WTC11 (cell line): Measurements from ENCODE around the gene CROCC. TPM values are rescaled to one million over a fixed set of nuclear protein-coding genes. Genes with fewer than 3 reads are reported as not detected.

Experiments
- EMX1 ChIP-seq: fragments of 250-450 bp; sonication (Bioruptor Pico); IDR thresholded peaks from 2 replicates; pipeline ENCODE4 v1.8.0; 2021; ENCODE audit warnings: mild to moderate bottlenecking
- ESRRA ChIP-seq: sonication (generic); formaldehyde crosslinking; IDR thresholded peaks from 2 replicates; pipeline ENCODE4 v1.8.1; 2022; ENCODE audit warnings: mild to moderate bottlenecking, missing genetic modification reagents, borderline replicate concordance
- FOXJ3 ChIP-seq: sonication (generic); formaldehyde crosslinking; IDR thresholded peaks from 2 replicates; pipeline ENCODE4 v1.9.0; 2021; ENCODE audit warnings: missing genetic modification reagents, mild to moderate bottlenecking, borderline replicate concordance
- FOXK1 ChIP-seq: sonication (generic); formaldehyde crosslinking; IDR thresholded peaks from 2 replicates; pipeline ENCODE4 v1.8.0; 2022; ENCODE audit warnings: mild to moderate bottlenecking, moderate library complexity, missing genetic modification reagents
- GRHL2 ChIP-seq: fragments of 250-450 bp; sonication (Bioruptor Pico); IDR thresholded peaks from 2 replicates; pipeline ENCODE4 v1.8.0; 2022; ENCODE audit warnings: mild to moderate bottlenecking, moderate library complexity; ENCODE audit not compliant: insufficient replicate concordance, severe bottlenecking
- MYBL2 ChIP-seq: sonication (generic); formaldehyde crosslinking; IDR thresholded peaks from 2 replicates; pipeline ENCODE4 v1.8.1; 2023; ENCODE audit warnings: mild to moderate bottlenecking, moderate library complexity, missing genetic modification reagents
- NR2C2 ChIP-seq: sonication (generic); formaldehyde crosslinking; IDR thresholded peaks from 2 replicates; pipeline ENCODE4 v1.8.0; 2022; ENCODE audit warnings: mild to moderate bottlenecking, missing genetic modification reagents
- PRRX2 ChIP-seq: fragments of 250-450 bp; sonication (Bioruptor Pico); IDR thresholded peaks from 2 replicates; pipeline ENCODE4 v1.8.0; 2021; ENCODE audit warnings: mild to moderate bottlenecking
- RORB ChIP-seq: fragments of 250-450 bp; sonication (Bioruptor Pico); IDR thresholded peaks from 2 replicates; pipeline ENCODE4 v1.9.0; 2021; ENCODE audit warnings: mild to moderate bottlenecking
- SMAD4 ChIP-seq: sonication (generic); formaldehyde crosslinking; IDR thresholded peaks from 2 replicates; pipeline ENCODE4 v1.8.0; 2022; ENCODE audit warnings: mild to moderate bottlenecking, missing genetic modification reagents
- ZNF232 ChIP-seq: sonication (generic); formaldehyde crosslinking; IDR thresholded peaks from 2 replicates; pipeline ENCODE4 v1.8.0; 2022; ENCODE audit warnings: mild to moderate bottlenecking, missing genetic modification reagents
- ZNF263 ChIP-seq: sonication (generic); formaldehyde crosslinking; IDR thresholded peaks from 2 replicates; pipeline ENCODE4 v1.8.1; 2022; ENCODE audit warnings: low read depth, mild to moderate bottlenecking, moderate library complexity, missing genetic modification reagents
- ZNF423 ChIP-seq: fragments of 250-450 bp; sonication (Bioruptor Pico); IDR thresholded peaks from 2 replicates; pipeline ENCODE4 v2.1.2; 2022; ENCODE audit warnings: mild to moderate bottlenecking, moderate library complexity
- total RNA-seq: library from RNA; stranded (reverse); gene quantifications from 3 replicates; pipeline ENCODE4 v1.2.3, GENCODE V29; 2021
- TF ChIP-seq, protein P1 (sequence below): sonication (generic); formaldehyde crosslinking; IDR thresholded peaks from 2 replicates; pipeline ENCODE4 v1.8.1; 2022; ENCODE audit warnings: missing genetic modification reagents, borderline replicate concordance
- TF ChIP-seq, protein P2 (sequence below): fragments of 250-450 bp; sonication (Bioruptor Pico); IDR thresholded peaks from 2 replicates; pipeline ENCODE4 v1.8.0; 2021; ENCODE audit warnings: mild to moderate bottlenecking
- TF ChIP-seq, protein P3 (sequence below): fragments of 250-450 bp; sonication (Bioruptor Pico); IDR thresholded peaks from 2 replicates; pipeline ENCODE4 v2.1.2; 2022; ENCODE audit warnings: mild to moderate bottlenecking, moderate library complexity
- TF ChIP-seq, protein P4 (sequence below): sonication (generic); formaldehyde crosslinking; IDR thresholded peaks from 2 replicates; pipeline ENCODE4 v1.8.1; 2023; ENCODE audit warnings: mild to moderate bottlenecking, missing genetic modification reagents, borderline replicate concordance
- TF ChIP-seq, protein P5 (sequence below): sonication (generic); formaldehyde crosslinking; IDR thresholded peaks from 2 replicates; pipeline ENCODE4 v1.8.0; 2022; ENCODE audit warnings: mild to moderate bottlenecking, missing genetic modification reagents
- TF ChIP-seq, protein P6 (sequence below): fragments of 250-450 bp; sonication (Bioruptor Pico); conservative IDR thresholded peaks from 2 replicates; pipeline ENCODE4 v1.9.0; 2021; ENCODE audit warnings: mild to moderate bottlenecking
- TF ChIP-seq, protein P7 (sequence below): sonication (generic); formaldehyde crosslinking; IDR thresholded peaks from 2 replicates; pipeline ENCODE4 v1.8.0; 2023; ENCODE audit warnings: mild to moderate bottlenecking, missing genetic modification reagents
- TF ChIP-seq, protein P8 (sequence below): fragments of 250-450 bp; sonication (Bioruptor Pico); IDR thresholded peaks from 2 replicates; pipeline ENCODE4 v1.9.0; 2021; ENCODE audit warnings: moderate library complexity, mild to moderate bottlenecking, inconsistent platforms, borderline replicate concordance

Gene CROCC
- total RNA-seq, 1 experiment from 2014 or later: 75.6 TPM

DNA sequence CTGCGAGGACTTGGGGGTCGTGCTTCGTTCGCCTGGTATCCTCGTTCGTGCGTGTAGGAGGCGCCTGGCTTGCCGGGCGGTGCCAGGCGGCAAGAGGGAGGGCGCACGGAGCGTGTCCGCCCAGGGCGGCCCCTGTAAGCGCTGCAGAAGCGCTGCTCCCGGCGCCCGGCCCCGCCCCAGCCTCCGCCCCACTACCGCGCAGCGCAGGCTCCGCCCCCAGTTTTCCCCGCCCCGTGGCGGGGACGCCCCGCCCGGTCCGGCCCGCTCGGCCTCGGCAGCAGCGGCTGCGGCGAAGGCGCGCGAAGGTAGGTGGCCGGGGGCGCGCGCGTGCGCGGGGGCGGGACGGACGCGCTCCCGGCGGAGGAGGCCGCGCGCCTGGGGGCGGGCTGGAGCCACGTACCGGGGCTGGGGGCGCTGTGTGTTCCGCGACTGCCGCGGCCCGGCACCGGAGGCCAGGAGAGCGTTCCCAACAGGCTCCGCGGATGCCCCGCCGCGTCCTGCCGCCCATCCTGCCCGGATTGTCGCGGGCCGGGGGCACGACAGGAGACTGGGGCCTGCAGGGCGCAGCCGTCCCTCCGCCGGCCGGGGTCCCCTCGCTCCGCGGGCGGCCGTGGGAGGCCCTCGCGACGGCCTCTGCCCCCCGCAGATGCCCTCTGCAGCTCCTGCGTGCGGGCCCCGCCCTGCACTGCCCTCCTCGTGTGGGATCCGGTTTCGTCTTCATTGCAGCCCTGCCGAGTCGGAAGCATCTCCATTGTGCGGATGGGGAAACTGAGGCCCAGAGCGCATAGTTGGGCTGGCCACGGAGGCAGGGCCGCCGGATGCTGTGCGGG, 7.7 kb upstream of the CROCC start (continued):
- TF ChIP-seq, protein P1, sequence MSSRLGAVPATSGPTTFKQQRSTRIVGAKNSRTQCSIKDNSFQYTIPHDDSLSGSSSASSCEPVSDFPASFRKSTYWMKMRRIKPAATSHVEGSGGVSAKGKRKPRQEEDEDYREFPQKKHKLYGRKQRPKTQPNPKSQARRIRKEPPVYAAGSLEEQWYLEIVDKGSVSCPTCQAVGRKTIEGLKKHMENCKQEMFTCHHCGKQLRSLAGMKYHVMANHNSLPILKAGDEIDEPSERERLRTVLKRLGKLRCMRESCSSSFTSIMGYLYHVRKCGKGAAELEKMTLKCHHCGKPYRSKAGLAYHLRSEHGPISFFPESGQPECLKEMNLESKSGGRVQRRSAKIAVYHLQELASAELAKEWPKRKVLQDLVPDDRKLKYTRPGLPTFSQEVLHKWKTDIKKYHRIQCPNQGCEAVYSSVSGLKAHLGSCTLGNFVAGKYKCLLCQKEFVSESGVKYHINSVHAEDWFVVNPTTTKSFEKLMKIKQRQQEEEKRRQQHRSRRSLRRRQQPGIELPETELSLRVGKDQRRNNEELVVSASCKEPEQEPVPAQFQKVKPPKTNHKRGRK (CRISPR knock-in tag): no peak
- TF ChIP-seq NR2C2 (CRISPR knock-in tag) (no peak), EMX1 (CRISPR knock-in tag) (no peak), FOXJ3 (no peak), FOXK1 (CRISPR knock-in tag) (no peak; the same call in 1 of the 2 replicates), GRHL2 (CRISPR knock-in tag) (no peak), ZNF263 (CRISPR knock-in tag) (no peak), MYBL2 (0 out of 2 replicates have a peak, but pooled peaks have one; percentile 22), ZNF423 (no peak; the same call in 1 of the 2 replicates), SMAD4 (CRISPR knock-in tag) (no peak), ZNF232 (CRISPR knock-in tag) (peak; percentile 76), ESRRA (CRISPR knock-in tag) (no peak), RORB (CRISPR knock-in tag) (no peak), PRRX2 (no peak)
- TF ChIP-seq, protein P2, sequence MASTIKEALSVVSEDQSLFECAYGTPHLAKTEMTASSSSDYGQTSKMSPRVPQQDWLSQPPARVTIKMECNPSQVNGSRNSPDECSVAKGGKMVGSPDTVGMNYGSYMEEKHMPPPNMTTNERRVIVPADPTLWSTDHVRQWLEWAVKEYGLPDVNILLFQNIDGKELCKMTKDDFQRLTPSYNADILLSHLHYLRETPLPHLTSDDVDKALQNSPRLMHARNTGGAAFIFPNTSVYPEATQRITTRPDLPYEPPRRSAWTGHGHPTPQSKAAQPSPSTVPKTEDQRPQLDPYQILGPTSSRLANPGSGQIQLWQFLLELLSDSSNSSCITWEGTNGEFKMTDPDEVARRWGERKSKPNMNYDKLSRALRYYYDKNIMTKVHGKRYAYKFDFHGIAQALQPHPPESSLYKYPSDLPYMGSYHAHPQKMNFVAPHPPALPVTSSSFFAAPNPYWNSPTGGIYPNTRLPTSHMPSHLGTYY (CRISPR knock-in tag): no peak
- TF ChIP-seq, protein P3, sequence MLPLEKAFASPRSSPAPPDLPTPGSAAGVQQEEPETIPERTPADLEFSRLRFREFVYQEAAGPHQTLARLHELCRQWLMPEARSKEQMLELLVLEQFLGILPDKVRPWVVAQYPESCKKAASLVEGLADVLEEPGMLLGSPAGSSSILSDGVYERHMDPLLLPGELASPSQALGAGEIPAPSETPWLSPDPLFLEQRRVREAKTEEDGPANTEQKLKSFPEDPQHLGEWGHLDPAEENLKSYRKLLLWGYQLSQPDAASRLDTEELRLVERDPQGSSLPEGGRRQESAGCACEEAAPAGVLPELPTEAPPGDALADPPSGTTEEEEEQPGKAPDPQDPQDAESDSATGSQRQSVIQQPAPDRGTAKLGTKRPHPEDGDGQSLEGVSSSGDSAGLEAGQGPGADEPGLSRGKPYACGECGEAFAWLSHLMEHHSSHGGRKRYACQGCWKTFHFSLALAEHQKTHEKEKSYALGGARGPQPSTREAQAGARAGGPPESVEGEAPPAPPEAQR: no peak
- TF ChIP-seq, protein P4, sequence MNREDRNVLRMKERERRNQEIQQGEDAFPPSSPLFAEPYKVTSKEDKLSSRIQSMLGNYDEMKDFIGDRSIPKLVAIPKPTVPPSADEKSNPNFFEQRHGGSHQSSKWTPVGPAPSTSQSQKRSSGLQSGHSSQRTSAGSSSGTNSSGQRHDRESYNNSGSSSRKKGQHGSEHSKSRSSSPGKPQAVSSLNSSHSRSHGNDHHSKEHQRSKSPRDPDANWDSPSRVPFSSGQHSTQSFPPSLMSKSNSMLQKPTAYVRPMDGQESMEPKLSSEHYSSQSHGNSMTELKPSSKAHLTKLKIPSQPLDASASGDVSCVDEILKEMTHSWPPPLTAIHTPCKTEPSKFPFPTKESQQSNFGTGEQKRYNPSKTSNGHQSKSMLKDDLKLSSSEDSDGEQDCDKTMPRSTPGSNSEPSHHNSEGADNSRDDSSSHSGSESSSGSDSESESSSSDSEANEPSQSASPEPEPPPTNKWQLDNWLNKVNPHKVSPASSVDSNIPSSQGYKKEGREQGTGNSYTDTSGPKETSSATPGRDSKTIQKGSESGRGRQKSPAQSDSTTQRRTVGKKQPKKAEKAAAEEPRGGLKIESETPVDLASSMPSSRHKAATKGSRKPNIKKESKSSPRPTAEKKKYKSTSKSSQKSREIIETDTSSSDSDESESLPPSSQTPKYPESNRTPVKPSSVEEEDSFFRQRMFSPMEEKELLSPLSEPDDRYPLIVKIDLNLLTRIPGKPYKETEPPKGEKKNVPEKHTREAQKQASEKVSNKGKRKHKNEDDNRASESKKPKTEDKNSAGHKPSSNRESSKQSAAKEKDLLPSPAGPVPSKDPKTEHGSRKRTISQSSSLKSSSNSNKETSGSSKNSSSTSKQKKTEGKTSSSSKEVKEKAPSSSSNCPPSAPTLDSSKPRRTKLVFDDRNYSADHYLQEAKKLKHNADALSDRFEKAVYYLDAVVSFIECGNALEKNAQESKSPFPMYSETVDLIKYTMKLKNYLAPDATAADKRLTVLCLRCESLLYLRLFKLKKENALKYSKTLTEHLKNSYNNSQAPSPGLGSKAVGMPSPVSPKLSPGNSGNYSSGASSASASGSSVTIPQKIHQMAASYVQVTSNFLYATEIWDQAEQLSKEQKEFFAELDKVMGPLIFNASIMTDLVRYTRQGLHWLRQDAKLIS (CRISPR knock-in tag): no peak
- TF ChIP-seq, protein P5, sequence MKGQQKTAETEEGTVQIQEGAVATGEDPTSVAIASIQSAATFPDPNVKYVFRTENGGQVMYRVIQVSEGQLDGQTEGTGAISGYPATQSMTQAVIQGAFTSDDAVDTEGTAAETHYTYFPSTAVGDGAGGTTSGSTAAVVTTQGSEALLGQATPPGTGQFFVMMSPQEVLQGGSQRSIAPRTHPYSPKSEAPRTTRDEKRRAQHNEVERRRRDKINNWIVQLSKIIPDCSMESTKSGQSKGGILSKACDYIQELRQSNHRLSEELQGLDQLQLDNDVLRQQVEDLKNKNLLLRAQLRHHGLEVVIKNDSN (CRISPR knock-in tag): no peak; the same call in 1 of the 2 replicates
- TF ChIP-seq, protein P6, sequence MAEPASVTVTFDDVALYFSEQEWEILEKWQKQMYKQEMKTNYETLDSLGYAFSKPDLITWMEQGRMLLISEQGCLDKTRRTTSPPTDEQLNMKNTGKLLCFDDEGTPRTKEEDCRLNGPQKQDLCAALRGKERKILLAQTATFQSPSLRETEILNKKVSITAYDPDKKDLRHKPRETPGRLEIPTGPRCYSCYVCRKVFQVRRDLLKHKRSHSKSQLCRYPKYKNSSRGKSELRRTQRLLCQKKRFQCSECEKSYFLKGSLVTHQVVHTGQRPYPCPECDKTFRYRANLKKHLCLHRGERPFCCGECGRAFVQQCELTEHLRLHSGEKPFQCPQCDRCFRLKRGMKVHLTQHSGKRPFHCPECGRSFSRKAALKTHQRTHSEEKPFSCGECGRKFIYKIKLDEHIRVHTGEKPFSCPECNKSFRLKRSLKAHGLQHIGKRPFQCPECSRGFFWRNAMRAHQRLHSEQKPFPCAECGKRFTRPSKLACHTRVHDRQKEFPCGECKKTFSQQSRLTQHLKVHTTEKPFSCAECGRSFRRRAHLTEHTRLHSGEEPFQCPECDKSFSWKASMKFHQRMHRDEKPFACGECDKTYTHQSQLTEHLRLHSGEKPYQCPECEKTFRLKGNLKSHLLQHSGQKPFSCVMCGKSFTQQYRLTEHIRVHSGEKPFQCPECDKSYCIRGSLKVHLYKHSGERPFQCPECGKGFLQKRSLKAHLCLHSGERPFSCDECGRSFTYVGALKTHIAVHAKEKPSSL: no peak
- TF ChIP-seq, protein P7, sequence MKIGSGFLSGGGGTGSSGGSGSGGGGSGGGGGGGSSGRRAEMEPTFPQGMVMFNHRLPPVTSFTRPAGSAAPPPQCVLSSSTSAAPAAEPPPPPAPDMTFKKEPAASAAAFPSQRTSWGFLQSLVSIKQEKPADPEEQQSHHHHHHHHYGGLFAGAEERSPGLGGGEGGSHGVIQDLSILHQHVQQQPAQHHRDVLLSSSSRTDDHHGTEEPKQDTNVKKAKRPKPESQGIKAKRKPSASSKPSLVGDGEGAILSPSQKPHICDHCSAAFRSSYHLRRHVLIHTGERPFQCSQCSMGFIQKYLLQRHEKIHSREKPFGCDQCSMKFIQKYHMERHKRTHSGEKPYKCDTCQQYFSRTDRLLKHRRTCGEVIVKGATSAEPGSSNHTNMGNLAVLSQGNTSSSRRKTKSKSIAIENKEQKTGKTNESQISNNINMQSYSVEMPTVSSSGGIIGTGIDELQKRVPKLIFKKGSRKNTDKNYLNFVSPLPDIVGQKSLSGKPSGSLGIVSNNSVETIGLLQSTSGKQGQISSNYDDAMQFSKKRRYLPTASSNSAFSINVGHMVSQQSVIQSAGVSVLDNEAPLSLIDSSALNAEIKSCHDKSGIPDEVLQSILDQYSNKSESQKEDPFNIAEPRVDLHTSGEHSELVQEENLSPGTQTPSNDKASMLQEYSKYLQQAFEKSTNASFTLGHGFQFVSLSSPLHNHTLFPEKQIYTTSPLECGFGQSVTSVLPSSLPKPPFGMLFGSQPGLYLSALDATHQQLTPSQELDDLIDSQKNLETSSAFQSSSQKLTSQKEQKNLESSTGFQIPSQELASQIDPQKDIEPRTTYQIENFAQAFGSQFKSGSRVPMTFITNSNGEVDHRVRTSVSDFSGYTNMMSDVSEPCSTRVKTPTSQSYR (CRISPR knock-in tag): no peak
- TF ChIP-seq, protein P8, sequence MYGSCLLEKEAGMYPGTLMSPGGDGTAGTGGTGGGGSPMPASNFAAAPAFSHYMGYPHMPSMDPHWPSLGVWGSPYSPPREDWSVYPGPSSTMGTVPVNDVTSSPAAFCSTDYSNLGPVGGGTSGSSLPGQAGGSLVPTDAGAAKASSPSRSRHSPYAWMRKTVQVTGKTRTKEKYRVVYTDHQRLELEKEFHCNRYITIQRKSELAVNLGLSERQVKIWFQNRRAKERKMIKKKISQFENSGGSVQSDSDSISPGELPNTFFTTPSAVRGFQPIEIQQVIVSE: no peak
